DMS79 (cell line): ENCODE data around the gene PILRB.
A peak's percentile ranks its signal among the peaks of the same experiment; 100 is the strongest.

Experiments
- DNase-seq: peaks from one replicate; lab custom pipeline; 2025; lab: John Stamatoyannopoulos, UW

The PILRB gene

DNA sequence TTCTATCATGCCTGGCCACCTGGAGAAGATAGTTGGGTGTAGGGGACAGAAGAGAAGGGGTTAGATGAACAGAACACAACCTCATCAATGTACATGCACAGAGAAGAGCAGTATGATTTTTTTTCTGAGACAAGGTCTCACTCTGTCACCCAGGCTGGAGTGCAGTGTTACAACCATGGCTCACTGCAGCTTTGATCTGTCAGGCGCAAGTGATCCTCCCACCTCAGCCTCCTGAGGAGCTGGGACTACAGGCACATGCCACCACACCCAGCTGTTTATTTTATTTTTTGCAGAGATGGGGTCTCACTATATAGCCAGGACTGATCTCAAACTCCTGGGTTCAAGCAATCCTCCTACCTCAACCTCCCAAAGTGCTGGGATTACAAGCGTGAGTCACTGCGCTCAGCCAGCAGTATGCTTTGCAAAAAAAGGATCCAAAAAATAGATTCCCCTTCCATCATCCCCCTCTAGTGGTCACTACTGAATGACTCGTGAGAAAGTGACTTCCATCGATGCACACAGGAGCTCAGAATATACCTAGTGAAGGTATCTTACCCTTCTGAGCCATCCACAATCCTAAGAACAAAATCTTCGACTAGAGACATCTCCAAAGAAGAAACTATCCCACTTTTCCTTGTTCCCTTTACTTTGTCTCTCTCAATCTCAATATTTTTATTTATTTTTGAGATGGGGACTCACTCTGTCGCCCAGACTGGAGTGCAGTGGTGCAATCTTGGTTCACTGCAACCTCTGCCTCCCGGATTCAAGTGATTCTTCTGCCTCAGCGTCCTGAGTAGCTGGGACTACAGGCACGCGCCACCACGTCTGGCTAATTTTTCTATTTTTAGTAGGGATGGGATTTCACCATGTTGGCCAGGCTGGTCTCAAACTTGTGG lies 49.6 kb downstream of the PILRB start:
- DNase-seq, result peak; percentile 9

DNA sequence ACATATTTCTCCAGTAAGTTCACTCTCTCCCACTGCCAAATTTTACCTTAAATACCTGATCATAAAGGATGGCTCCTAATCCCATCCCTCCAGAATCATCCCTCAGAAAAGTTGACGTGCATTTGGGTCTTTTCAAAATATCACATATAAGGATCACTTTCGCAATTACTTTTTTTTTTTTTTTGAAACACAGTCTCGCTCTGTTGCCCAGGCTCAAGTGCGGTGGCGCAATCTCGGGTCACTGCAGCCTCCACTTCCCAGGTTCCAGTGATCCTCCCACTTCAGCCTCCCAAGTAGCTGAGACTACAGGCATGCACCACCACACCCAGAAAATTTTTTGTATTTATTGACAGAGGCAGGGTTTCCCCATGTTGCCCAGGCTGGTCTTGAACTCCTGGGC lies 53.2 kb downstream of the PILRB start:
- DNase-seq, result no peak

DNA sequence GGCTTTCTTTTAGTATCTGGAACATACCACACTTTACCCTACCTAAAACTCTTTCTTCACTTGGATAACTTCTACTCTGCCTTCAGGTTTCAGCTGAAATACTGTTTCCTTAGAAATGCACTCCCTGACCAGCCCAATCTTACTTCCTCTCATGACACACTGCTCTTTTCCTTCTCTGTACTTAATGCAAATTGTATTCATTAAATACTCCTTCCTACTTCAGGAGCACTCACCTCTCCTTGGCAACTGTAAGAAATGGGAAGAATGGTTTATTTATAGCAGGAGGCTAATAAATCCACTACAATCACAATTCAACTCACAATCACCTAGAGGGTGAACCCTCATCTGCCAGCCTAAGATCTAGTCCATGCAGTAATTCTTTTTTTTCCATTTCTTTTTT lies 55.4 kb downstream of the PILRB start:
- DNase-seq, result no peak

DNA sequence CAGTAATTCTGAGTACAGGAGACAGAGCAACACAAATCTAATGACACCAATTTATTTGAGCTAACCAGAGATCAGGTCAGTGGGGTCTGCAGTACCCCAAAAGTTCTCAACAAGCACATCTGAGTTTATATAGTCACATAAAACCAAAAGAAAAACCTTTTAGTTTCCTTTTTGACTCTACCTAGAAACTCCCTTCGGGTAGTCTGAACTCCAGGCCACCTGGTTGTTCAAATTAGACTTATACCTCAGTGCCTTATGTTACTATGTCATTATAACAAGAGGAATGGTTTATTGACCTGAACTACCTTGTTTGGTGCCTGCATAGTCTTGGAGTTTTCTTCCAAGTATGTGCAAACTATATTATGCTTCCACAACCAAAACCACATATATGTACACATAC lies 56.0 kb downstream of the PILRB start:
- DNase-seq, result no peak

DNA sequence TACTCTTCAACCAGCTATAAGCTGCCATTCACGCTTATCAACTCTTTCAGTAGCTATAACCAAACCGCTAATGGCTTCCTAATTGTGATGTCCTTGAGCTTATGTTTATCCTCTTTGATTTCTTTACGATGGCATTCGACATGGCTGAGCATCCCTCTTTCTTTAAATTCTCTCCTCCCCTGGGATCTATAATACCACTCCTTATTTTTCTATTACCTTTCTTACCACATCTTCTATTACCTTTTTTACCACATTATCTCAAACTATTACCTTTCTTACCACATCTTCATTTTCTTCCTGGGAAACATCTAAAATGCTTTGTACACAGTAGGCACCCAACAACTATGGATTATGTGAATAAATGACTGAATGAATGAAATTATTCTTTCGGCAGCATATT lies 57.5 kb downstream of the PILRB start:
- DNase-seq, result no peak
